Measurements from ENCODE around the gene MXRA8.

The MXRA8 gene

DNA sequence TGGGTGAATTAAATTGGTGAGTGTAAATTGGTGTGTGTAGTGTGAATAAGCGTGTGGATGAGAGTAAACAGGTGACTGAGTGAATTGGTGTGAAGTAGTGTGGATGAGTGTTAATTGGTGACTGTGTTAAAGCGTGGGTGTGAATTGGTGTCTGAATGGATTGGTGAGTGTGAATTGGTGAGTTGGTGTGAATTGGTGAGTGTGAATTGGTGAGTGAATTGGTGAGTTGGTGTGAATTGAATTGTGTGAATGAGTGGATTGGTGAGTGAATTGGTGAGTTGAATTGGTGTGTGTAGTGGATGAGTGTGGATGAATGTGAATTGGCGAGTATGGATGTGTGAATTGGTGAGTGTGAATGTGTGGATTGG, 8.3 kb upstream of the MXRA8 start:
- DNase-seq (ENCODE audit: low spot score) = no peak

DNA sequence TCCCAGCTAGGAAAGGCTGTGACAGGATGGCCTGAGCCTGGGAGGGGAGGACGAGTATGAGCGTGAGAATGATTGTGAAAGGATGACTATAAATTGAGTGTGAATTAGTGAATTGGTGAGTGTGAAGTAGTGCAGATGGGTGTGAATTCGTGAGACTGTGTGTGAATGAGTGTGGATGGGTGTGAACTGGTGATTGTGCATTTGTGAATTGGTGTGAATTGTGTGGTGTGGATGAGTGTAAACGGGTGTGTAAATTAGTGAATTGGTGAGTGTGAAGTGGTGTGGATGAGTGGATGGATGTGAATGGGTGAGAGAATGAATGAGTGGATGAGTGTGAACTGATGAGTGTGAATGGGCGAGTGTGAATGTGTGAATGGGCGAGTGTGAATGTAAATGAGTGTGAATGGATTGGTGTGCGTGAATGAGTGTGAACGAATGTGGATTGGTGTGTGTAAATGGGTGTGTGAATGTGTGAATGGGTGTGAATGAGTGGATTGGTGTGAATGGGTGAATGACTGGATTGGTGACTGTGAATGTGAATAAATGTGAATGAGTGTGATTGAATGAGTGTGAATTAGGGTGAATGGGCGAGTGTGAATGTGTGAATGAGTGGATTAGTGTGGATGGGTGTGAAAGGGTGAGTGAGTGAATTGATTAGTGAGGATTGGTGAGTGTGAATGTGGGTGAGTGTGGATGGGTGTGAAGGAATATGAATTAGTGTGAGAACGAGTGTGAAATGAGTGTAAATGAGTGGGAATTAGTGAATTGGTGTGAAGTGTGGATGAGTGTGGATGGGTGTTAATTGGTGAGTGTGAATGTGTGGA, 7.7 kb upstream of the MXRA8 start:
- DNase-seq (ENCODE audit: low spot score) = no peak

DNA sequence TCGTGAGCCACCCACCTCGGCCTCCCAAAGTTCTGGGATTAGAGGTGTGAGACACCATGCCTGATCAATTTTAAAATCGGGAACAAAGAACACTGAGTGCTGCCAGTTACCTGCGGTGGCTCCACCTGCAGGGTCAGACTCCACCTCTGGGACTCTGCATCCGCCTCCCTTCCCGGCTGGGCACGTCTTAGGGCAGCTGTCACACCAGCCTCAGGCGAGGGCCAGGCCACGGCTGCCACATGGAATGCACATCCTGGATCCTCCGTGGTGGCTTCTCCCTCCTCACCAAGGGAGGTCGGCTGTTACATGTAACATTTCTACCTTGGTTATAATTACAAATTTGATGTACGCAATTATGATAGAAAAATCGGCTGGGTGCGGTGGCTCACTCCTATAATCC, 5.9 kb upstream of the MXRA8 start:
- no peak for DNase-seq (ENCODE audit: low spot score)

DNA sequence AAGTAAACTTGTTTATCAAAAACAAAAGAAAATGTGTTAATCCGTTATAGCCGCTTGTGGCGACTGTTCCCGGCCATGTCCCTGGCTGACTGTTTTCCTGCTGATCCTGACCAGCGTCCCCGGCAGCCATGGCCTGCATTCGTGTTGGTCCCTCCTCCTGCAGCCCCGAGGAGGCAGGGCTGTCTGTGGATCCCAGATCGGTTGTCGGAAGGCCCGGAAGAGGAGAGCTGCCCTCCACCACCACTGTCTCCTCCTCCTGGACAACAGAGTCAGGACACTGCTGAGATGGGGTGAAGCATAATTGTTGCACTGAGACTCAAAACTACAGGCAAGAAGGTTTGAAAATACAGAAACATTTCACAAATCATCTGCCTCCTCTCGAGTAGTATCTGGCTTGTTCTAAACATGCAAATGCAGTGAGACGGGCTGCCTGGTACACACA, 3.6 kb upstream of the MXRA8 start:
- DNase-seq (ENCODE audit: low spot score) = no peak

DNA sequence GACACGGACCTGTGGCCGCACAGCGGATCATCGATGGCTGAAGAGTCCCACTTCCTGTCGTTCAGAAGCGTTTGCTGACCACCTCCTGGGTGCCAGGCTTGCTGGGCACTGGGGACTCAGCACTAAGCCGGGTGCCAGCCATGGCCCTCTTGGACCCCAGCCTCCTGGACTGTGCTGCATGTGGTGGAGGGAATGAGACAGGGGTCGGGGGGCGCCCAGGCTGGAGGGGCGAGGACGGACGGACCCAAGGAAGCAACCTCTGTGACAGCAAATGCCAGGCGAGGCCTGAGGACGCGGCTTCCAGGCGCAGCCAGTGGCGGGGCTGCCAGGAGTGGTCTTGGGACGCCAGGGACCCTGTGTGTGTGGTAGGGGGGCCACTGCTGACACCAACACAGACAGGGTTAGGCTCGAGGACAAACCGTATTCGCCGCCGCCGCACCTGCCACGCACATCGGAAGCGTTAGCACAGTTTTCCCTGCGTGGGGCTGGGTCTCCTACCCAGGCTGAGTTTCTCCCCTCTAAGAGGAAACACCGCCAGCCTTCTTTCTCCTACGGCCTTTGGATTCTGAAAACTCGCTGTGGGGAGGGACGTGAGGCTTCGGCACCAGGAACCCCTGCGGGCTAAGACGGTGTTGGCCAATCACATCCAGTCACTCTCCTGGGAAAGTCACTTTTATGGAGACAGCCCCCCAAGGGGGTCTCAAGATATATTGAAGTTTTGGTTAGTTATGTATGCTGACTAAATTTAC, 3.1 kb upstream of the MXRA8 start:
- DNase-seq (ENCODE audit: low spot score) = no peak

DNA sequence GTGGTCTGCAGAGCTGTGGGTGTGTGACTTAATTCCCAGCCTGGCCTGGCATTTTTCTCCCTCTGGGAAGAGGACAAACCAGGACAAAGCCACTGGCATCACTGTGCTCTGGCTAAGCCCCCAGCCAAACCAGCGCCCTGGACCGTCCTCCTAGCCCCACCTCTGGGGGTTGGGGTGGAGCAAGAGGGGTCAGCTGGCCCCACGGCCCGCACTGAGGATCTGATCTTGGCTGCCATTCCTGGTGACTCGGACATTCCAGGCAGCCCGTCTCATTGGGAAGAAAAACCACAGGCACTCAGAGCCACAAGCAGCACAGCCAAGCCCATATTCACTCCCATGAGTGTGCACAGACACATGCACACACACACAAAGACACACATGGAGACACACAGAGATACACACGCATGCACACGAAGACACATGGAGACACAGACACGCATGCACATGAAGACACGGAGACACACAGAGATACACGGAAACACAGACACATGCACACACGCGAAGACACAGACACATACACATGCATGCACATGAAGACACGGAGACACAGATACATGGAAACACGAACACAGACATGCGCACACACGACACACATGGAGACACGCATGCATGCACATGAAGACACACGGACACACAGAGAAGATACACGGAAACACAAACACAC, 2.3 kb upstream of the MXRA8 start:
- DNase-seq (ENCODE audit: low spot score) = no peak

DNA sequence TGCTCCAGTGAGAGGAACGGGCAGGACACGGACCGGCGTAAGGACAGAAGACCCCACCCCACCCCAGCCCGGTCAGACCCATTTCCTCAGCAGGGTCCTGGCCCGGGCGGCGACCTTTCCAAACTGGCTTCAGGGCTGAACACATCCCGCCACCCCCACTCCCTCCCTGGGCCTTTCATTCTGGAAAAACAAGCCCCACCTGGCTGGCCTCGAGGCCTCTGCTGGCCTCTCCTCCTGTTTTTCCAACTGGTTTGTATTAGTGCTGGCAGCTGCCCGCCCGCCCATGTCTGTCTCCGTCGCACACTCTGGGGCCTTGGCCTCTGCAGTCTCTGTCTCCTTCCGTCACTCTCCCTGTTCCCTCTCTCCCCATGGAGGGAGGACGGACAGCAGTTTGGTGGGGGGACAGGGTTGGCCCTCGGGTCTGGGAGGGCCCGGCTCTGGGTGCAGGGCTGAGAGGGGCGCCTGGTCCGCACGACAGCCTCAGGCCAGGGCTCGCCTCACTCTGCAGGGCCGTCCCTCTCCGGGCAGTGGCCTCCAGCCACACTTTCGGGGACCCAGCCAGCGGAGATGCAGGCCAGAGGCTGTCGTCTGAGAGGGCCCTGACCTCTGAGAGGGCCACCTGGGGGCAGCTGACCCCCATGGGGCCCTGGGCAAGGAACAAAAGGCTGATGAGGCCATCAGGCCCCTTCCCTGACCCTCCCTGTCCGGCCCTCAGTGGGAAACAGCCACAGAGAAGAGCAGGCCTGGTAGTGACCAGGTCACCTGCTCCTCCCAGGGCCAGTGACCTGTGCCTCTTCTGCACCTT, 1.5 kb upstream of the MXRA8 start:
- DNase-seq (ENCODE audit: low spot score) = no peak

DNA sequence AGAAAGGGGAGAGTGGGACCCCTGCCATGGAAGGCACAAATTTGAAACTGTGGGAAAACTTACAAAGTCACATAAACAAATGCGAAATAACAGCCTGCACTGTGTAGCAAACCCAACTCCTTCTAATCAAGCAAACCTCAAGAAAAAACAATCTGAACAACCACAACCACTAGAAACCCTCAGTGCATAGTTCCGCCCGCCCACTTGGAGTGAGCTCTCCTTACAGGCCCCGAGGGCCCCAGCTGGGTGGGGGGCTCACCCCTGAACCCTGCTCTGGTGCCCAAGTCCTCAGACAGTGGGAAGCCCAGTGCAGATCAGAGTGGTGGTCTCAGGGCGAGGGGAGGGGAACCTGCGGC, 931 bp upstream of the MXRA8 start:
- no peak for DNase-seq (ENCODE audit: low spot score)

DNA sequence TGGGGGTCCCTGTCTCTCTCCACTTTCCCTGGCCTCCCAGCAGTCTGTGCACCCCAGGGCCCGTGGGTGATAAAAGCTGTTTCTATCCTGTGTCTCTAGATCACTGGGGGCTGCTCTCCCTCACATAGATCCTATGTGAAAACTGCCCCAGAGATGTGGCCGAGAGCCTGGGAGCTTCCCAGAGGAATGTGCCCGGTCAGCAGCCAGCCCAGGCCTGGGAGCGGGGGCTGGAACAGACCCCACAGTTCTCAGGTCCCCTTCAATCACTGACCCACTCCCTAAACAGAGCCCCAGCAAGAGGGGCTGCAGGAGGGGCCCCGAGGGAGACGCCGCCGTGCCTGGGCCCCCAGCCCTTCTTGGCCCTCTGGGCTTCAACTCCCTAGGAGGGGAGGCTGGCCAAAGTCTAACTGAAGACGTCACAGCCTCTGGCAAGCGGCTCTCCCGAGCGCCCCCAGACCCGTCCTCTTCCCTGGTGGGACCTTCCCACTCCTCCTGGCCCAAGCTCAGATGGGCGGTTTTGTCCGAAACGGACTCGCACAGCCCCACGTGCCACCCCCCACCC, 403 bp downstream of the MXRA8 start:
- DNase-seq (ENCODE audit: low spot score) = no peak

DNA sequence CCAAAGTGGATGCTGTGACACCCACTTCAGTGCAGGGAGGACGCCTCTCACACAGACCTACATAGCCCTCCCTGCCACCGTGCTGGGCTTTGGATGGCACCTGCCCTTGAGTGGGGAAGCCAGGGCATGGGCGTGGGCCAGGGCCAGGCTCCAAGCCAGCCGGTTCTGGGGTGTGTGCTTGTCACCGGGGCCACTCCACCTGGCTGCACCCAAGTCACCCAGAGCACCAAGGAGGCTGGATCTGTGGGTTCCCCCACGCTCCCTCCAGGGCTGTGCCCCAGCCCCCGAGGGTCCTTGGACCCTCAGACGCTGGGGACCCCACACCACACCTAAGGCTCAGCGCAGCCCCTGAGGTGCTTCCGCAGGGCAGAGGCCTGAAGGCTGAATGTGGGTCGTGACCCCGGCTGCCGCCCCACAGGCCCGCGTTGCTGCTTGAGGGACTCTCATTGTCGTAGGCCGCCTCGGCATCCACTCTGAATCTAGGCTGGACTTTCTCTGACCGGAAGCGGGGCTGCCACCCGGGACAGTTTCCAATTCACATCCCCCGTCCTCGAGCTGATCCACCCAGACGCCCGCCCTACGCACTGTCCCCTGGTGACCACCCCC, 1.5 kb downstream of the MXRA8 start:
- no peak for DNase-seq (ENCODE audit: low spot score)

DNA sequence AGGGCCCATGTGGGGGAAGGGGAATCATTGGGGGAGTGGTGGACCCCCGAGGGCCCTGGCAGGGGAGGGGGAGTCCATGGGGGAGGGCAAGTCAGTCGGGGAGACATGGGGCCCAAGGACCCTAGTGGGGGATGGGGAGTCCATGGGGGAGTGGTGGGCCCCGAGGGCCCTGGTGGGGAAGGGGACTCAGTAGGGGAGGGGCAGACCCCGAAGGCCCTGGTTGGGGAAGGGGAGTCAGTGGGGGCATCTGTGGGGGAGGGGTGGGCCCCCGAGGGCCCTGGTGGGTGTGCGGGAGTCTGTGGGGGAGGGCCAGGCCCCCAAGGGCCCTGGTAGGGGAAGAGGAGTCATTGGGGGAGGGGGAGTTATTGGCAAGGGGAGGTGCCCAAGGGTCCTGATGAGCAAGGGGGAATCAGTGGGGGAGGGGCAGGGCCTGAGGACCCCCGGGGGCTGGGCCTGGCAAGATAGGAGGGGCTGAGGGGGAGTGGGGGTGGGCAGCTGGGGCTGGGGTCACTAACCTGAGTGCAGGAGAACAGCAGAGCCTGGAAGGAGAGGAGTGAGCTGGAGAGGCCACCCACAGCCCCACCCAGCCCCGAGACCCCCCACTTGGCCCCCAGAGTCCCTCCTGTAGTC, 2.1 kb downstream of the MXRA8 start:
- DNase-seq (ENCODE audit: low spot score) = no peak

DNA sequence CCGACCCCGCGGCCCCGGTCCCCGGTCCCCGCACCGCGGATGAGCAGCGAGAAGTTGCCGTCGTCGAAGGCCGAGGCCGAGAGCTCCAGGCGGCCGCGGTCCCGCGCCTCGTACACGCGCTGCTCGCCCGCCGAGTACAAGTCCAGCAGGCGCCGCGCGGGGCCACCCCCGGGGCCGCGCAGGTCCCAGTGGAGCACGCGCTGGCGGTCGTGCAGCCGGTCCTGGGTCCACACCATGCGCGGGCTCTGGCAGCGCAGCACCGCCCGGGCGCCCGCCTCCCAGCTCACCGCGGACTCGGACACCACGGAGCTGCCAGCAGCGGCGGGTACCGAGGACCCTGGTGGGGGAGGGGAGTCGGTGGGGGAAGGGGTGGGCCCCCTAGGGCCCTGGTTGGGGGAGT, 2.9 kb downstream of the MXRA8 start:
- DNase-seq (ENCODE audit: low spot score) = no peak

DNA sequence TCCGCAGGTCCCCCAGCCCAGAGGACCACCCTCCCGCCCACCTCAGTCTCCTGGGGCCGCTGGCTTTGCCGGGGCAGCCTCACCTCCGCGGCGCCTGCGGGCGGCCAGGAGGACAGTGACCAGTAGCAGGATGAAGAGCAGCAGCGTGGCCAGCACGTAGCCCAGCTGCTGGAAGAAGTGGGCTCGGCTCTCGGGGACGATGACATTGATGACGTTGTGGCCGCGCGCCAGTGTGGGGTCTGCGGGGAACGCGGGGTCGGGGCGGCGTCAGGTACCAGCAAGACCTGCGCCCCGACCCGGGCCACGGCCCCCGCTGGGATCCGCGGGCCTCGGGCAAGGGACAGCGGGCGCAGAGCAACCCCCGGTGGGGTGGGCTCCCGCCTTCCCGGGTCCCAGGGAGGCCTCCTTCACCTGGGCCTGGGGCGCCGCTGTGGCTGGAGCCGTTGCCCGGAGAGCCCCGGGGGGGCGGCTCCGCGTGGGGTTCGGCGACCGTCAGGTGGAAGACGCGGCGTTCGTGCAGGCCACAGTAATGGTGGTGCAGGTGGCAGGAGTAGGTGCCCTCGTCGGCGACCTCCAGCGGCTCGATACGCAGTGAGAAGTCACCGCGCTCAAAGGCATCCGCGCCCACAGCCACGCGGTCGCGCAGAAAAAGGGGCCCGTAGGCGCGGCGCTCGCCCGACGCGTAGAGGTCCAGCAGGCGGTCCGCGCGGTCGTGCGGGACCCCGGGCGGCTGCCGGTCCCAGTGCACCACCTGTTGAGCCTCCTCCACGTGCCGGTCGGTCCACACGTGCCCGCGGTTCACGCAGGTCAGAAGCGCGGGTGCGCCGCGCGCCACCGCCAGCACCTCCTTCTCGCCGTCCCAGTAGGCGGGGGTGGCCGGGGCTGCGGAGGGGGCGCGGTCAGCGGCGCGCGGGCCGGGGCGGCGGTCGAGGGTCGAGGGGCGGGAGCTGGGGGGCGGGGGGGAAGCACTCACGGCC, 3.8 kb downstream of the MXRA8 start:
- DNase-seq (ENCODE audit: low spot score) = no peak

DNA sequence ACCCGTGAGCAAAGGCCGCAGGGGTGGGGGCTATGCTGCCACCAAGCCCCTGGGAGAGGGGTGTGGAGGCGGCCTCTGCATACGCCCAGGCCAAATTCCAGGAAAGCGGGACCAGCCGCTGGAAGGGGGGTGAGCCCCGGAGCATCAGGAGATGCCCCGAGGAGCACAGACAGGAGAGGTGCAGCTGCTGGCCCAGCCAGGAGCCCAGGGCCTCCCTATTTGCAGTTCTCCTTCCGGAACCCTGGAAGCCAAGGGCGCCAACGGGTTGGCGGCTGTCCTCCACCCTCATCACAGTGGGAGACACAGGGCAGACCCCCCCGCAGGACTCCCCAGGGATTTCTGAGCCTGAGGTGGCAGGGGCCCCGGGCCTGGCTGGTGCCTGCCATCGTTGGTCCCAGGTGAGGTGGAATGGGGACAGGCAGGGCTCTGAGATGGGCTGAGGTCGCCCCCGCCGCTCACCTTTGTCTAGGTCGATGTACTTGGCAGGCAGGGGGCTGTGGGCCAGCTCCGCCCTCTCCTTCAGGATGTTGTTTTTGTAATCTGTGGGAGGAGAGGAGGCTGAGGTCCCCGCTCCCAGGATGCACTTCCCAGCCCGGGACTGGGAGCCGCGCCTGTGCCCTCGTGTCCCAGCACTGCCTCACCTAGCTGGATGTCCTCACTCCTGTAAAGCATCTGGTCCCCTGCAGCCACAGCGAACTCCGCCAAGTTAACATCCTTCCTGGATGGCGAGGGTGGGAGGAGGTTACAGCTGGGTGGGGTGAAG, 4.8 kb downstream of the MXRA8 start:
- DNase-seq (ENCODE audit: low spot score) = no peak

DNA sequence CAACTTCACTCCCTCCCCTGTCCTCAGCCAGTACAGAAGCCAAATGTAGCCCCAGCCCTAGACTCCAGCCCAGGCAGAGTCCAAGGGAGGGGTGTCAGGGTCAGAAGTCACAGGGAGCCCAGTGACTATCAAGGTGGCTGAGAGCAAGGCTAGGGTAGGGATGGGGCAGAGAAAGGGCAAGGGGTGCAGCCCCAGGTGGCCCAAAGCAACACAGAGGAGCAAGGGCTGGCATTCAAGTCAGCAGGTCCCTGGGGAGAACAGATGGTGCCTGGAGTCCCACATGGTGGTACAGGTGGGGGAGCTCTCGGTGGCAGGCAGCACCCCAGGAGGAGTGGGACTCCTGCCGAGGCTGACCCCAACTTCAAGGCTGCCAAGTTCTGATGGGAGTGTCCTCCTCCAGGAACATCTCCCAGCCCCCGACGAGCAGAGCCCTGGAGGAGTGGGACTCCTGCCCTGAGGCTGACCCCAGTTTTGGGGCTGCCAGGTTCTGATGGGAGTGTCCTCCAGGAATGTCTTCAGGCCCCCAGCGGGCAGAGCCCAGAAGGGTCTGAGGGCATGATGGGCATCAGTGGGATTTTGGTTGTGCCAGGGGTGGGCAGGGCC, 5.5 kb downstream of the MXRA8 start:
- no peak for DNase-seq (ENCODE audit: low spot score)

DNA sequence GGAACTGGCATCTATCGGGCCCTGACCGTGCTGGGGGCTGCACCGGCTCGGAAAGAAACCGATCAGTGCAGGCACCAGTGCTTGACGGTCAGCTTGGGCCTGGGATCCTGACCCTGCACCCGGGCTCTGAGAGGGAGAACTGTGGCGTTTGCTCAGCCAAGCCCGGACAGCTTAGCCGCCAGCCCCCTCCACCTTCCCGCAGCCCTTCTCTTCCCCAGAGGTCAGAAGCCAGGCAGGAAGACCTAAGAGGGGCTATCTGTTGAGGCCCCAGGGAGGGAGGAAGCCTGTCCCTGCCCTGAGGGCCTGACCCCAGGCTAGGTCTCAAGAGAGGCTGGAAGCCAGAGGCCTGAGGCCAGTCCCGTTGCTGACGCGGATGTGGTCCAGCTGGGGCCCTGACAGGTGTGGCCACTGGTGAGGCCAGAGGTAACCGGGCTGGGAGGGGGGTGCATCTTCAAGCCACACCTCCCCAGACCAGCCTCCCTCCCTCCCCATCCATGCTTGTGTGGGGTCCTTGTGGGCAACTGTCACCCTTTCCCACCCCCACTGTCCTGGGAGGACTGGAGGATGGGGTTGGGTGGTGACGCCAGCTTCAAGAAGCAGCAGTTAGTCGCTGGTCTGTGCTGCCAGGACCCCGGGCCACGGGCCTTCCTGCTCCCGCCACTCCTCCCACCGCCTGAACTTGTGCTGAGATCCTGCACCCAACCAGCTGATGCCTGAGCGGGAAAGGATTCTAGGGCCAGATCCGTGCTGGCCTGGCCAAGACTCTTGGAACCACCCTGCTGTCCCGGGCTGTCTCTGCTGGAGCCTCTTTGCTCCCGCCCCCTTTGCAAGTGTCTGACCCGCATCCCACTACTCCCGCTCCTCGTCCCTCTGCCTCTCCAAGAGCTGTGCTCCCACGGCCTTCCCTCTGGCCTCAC, 6.6 kb downstream of the MXRA8 start:
- DNase-seq (ENCODE audit: low spot score) = no peak

DNA sequence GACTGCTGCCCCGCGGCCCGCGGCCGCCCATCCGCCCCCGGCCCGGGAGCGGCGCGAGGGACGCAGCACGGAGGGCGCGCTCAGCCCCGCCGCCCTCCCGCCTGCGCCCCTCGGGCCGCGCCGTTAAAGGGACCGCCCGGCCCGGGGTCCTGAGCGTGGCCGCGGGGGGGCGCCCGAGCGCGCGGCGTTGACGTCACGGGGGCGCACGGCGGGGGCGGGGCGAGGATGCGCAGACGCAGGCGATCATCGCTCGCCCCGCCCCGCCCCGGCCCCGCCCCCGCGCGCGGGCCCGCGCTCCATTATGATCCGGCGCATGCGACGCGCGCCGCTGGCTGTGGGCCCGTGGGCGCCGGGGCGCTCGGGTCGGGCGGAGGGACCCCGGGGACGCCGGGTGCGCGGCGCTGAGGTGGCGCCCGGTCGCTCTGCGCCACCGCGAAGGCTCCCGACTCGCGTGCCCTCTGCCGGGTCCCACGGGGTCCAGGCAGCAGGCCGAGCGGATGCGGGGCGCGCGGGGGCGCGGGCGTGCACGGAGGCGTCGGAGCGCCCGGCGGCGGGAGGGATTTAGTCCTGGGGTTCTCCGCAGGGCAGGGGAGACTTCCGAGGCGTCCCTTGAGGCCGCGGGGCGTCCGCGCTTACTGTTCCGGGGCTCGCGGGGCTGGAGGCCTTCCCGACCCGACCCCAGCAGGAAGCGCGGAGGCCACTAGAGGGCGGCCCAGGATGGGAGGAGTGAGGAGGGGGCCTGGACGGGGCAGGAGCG, 8.9 kb downstream of the MXRA8 start, which contains the start of gene DVL1:
TSS of gene DVL1 (minus strand) at position 163 of the 757 bp plus-strand sequence. CDS start 353 bp downstream, outside the sequence.
- no peak for DNase-seq (ENCODE audit: low spot score)

Measured in Ammon's horn (tissue), 1 donor.